Nucleus accumbens (tissue), 56 donors: Measurements from ENCODE around the gene GRB2.
"Not testable (repeated sequence)": the region's sequence is repeated elsewhere in the genome, so short reads cannot be mapped to it uniquely, and the experiment has no call there.

Experiments used
- DNase-seq, 56 donors: peaks; one replicate each; lab custom pipeline; 2025; lab: John Stamatoyannopoulos, UW

Gene GRB2

GRCh38 chr17:75390982-75391381, 14.5 kb downstream of the GRB2 start:
- DNase-seq: no peak

- no peak for DNase-seq
Measured at GRCh38 chr17:75388476-75389030, 16.9 kb downstream of the GRB2 start.

- no peak for DNase-seq
Measured at GRCh38 chr17:75387771-75388170, 17.7 kb downstream of the GRB2 start.

GRCh38 chr17:75386430-75386829, 19.0 kb downstream of the GRB2 start:
- DNase-seq: no peak

GRCh38 chr17:75384751-75385150, 20.7 kb downstream of the GRB2 start:
- DNase-seq: no peak

GRCh38 chr17:75383842-75384195, 21.7 kb downstream of the GRB2 start:
- no peak for DNase-seq

GRCh38 chr17:75380750-75381149, 24.7 kb downstream of the GRB2 start:
- no peak for DNase-seq

- DNase-seq: no peak
Measured at GRCh38 chr17:75380315-75380714, 25.2 kb downstream of the GRB2 start.

GRCh38 chr17:75379426-75379825, 26.1 kb downstream of the GRB2 start:
- not testable (repeated sequence) for DNase-seq

GRCh38 chr17:75373280-75373679, 32.2 kb downstream of the GRB2 start:
- no peak for DNase-seq

GRCh38 chr17:75371981-75372380, 33.5 kb downstream of the GRB2 start:
- no peak for DNase-seq

GRCh38 chr17:75371339-75371738, 34.1 kb downstream of the GRB2 start:
- DNase-seq: peak in 1 of 56 donors; percentile 9

- DNase-seq: peak in 21 of 56 donors; percentile 2 to 47 (median 12)
Measured at GRCh38 chr17:75370286-75370915, 35.1 kb downstream of the GRB2 start.

- not testable (repeated sequence) for DNase-seq
Measured at GRCh38 chr17:75367838-75368789, 37.4 kb downstream of the GRB2 start.

- no peak for DNase-seq
Measured at GRCh38 chr17:75367312-75367711, 38.2 kb downstream of the GRB2 start.

- no peak for DNase-seq
Measured at GRCh38 chr17:75366432-75366831, 39.0 kb downstream of the GRB2 start.

GRCh38 chr17:75365931-75366275, 39.6 kb downstream of the GRB2 start:
- DNase-seq: no peak

GRCh38 chr17:75365009-75365930, 40.2 kb downstream of the GRB2 start:
- DNase-seq: no peak

GRCh38 chr17:75364078-75364477, 41.4 kb downstream of the GRB2 start:
- no peak for DNase-seq

- no peak for DNase-seq
Measured at GRCh38 chr17:75361996-75362395, 43.5 kb downstream of the GRB2 start.

- no peak for DNase-seq
Measured at GRCh38 chr17:75361344-75361743, 44.1 kb downstream of the GRB2 start.
